Measurements from ENCODE around the gene PIK3C3.

Gene PIK3C3

GRCh38 chr18:41954827-41955613 lies at the start of gene PIK3C3:
PIK3C3 (plus strand) TSS chr18:41955234; CDS start chr18:41955292, 58 bp downstream.
- H3K4me1 Mint-ChIP-seq (ENCODE audit: low read depth): peaks cover 40% of the 10 kb centered on the region
- H3K4me3 Mint-ChIP-seq: peak within 1 kb of the TSS; percentile 100
- peak within 1 kb of the TSS; percentile 99 for H3K27ac Mint-ChIP-seq
- H3K27me3 Mint-ChIP-seq: peaks cover 4% of the 10 kb centered on the region
- peaks cover 12% of the 10 kb centered on the region for H3K36me3 Mint-ChIP-seq
- no peaks in the 10 kb centered on the region for H3K9me3 Mint-ChIP-seq (ENCODE audit: low read depth)

DNA sequence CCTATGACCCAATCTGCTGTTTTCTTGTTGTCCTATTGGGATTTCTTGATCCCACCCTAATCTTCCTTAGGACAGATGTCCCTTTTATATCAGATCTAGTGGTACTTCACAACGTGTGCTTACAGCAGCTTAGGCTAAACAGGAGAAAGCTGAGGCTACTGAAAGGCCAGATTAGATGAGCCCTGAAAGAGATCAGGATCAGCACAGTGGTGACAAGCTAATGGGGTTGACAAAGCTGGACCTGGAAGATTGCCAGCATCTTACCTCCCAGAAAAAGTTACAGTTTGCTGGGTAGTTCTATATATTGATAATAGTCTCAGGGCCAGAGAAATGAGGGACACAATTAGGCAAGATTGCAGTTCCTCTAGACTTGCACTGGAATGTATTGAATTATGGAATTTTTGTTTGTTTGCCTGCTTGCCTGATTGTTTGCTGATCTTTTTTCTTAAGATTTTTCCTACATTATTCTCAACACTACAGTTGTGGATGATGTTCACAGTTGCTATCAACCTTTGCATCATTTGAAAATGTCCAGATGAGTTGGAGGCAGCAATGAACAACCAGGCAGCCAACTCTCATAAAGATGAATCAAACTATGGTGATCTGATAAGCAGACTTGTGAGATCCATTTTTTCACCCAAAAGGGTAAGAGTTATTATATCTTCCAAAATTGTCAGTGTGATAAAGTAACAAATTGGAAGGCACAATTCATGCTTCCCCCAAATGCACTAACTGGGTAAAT lies 49.1 kb upstream of the PIK3C3 start:
- no peaks in the 10 kb centered on the region for H3K27me3 Mint-ChIP-seq
- H3K27ac Mint-ChIP-seq: peak overlapping the region; percentile 8
- peaks cover 14% of the 10 kb centered on the region for H3K4me1 Mint-ChIP-seq (ENCODE audit: low read depth)
- peak overlapping the region; percentile 27 for H3K4me3 Mint-ChIP-seq
- no peaks in the 10 kb centered on the region for H3K9me3 Mint-ChIP-seq (ENCODE audit: low read depth)
- H3K36me3 Mint-ChIP-seq: no peaks in the 10 kb centered on the region

- peak overlapping the region; percentile 78 for H3K27ac Mint-ChIP-seq
- H3K4me3 Mint-ChIP-seq: peak overlapping the region; percentile 27
- H3K9me3 Mint-ChIP-seq (ENCODE audit: low read depth): no peaks in the 10 kb centered on the region
- no peaks in the 10 kb centered on the region for H3K27me3 Mint-ChIP-seq
- no peaks in the 10 kb centered on the region for H3K36me3 Mint-ChIP-seq
- H3K4me1 Mint-ChIP-seq (ENCODE audit: low read depth): peaks cover 14% of the 10 kb centered on the region
Measured at GRCh38 chr18:41906528-41907146, 48.4 kb upstream of the PIK3C3 start.

DNA sequence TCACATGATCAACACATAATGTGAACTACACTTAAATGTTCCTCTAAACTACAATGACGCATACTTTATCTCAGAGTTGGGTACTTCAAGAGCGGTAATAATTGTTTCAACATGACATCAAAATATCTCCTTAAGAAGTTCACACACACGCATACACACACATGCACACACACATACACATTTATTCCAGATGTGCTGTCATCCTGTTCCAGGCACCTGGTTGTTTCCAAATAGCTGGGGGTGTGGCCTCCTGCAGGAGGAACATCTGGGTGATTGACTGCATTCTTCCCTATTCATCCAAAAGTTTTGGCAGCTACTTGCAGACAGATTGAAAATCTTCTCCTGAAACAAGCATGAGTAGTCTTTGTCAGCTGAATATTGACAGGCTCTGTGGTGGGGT lies 37.9 kb upstream of the PIK3C3 start:
- H3K4me3 Mint-ChIP-seq: no peak overlapping the region
- no peaks in the 10 kb centered on the region for H3K9me3 Mint-ChIP-seq (ENCODE audit: low read depth)
- no peaks in the 10 kb centered on the region for H3K36me3 Mint-ChIP-seq
- H3K27me3 Mint-ChIP-seq: peaks cover 10% of the 10 kb centered on the region
- no peaks in the 10 kb centered on the region for H3K4me1 Mint-ChIP-seq (ENCODE audit: low read depth)
- no peak overlapping the region for H3K27ac Mint-ChIP-seq

GRCh38 chr18:41921770-41922169 lies 33.3 kb upstream of the PIK3C3 start:
- Mint-ChIP-seq H3K4me3 (no peak overlapping the region), H3K27me3 (peaks cover 10% of the 10 kb centered on the region), H3K9me3 (ENCODE audit: low read depth) (no peaks in the 10 kb centered on the region), H3K4me1 (ENCODE audit: low read depth) (no peaks in the 10 kb centered on the region), H3K36me3 (no peaks in the 10 kb centered on the region), H3K27ac (no peak overlapping the region)

DNA sequence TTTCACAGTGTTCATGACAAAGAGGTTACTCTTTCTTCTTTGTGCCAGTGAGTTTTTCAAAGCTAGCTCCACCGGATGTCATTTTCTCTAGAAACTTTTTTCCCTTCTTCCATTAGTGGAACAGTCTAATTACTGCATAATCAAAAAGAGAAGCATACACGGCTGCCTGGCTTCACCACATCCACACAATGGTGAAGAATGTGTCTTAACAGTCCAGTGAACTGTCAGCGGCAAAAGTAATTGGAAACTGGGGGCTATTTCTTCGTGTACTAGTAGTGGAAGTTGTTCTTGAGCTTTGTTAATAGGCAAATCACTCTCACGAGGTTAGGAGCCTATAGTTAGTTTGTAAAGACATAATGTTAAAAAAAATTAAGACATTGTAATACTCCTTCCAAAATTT lies 32.9 kb upstream of the PIK3C3 start:
- Mint-ChIP-seq H3K27me3 (peaks cover 10% of the 10 kb centered on the region), H3K27ac (no peak overlapping the region), H3K9me3 (ENCODE audit: low read depth) (no peaks in the 10 kb centered on the region), H3K4me1 (ENCODE audit: low read depth) (no peaks in the 10 kb centered on the region), H3K4me3 (no peak overlapping the region), H3K36me3 (no peaks in the 10 kb centered on the region)

DNA sequence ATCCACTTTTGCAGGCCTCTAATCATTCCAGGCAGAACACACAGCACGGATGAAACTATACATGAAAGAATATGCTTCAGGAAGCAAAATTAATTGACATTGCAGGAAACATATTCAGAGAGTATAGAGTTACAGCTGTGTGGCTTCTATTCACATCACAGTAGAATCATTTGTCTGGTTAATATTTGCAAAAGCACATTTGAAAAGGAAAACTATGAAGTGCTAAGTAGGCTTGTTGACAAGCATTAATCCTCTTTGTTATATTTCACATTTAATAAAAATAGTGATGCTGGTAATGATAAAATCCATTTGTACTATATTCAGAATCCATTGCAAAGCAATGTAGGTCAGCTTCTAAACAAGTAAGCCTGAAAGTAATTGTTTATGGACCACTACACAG lies 32.2 kb upstream of the PIK3C3 start:
- Mint-ChIP-seq H3K4me3 (no peak overlapping the region), H3K27me3 (peaks cover 10% of the 10 kb centered on the region), H3K4me1 (ENCODE audit: low read depth) (no peaks in the 10 kb centered on the region)

GRCh38 chr18:41923446-41923845 lies 31.6 kb upstream of the PIK3C3 start:
- peaks cover 6% of the 10 kb centered on the region for H3K27me3 Mint-ChIP-seq
- no peak overlapping the region for H3K4me3 Mint-ChIP-seq
- H3K36me3 Mint-ChIP-seq: no peaks in the 10 kb centered on the region
- H3K9me3 Mint-ChIP-seq (ENCODE audit: low read depth): no peaks in the 10 kb centered on the region
- no peak overlapping the region for H3K27ac Mint-ChIP-seq
- no peaks in the 10 kb centered on the region for H3K4me1 Mint-ChIP-seq (ENCODE audit: low read depth)

More for the DNA sequence above, 32.2 kb upstream of the PIK3C3 start:
- no peaks in the 10 kb centered on the region for H3K36me3 Mint-ChIP-seq
- no peak overlapping the region for H3K27ac Mint-ChIP-seq
- no peaks in the 10 kb centered on the region for H3K9me3 Mint-ChIP-seq (ENCODE audit: low read depth)

GRCh38 chr18:41928581-41928980 lies 26.5 kb upstream of the PIK3C3 start:
- H3K9me3 Mint-ChIP-seq (ENCODE audit: low read depth): peaks cover 6% of the 10 kb centered on the region
- no peak overlapping the region for H3K27ac Mint-ChIP-seq
- H3K36me3 Mint-ChIP-seq: no peaks in the 10 kb centered on the region
- H3K27me3 Mint-ChIP-seq: no peaks in the 10 kb centered on the region
- no peaks in the 10 kb centered on the region for H3K4me1 Mint-ChIP-seq (ENCODE audit: low read depth)
- no peak overlapping the region for H3K4me3 Mint-ChIP-seq

DNA sequence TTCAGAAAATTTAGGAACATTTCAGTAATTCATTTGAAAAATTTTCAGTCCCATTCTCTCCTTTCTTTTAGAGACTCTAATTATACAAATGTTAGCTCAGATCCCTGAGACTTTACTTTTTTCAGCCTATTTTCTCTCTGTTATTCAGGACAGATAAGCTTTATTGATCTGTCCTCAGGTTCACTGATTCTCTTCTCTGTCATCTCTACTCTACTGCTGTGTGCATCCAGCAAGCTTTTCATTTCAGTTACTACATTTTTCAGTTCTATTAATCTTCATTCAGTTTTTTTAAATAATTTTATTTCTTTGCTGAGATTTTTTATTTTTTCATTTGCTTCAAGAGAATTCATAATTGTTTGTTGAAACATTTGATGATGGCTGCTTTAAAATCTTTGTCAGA lies 22.1 kb upstream of the PIK3C3 start:
- Mint-ChIP-seq H3K9me3 (ENCODE audit: low read depth) (peaks cover 6% of the 10 kb centered on the region), H3K36me3 (no peaks in the 10 kb centered on the region), H3K27me3 (no peaks in the 10 kb centered on the region), H3K27ac (no peak overlapping the region), H3K4me3 (no peak overlapping the region), H3K4me1 (ENCODE audit: low read depth) (peaks cover 7% of the 10 kb centered on the region)

DNA sequence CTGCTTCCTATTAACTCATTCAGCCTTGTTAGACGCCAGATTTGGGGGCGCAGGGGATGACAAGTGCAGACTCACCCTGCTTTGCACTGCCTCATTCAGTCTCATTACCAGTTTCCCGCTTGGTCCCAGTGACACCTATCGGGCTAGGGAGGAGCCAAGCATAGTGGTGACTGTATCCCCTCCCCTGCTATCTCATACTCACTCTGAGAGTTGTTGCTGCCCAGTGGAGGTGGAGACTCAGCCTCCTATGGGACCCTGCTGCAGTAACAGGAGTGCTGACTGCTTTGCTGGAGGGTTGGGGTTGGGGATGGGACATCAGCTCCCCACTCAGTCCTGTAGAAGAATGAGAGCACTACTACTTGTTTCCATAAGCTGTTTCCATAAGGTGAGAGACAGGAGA lies 21.3 kb upstream of the PIK3C3 start:
- peaks cover 6% of the 10 kb centered on the region for H3K9me3 Mint-ChIP-seq (ENCODE audit: low read depth)
- no peak overlapping the region for H3K27ac Mint-ChIP-seq
- H3K36me3 Mint-ChIP-seq: no peaks in the 10 kb centered on the region
- H3K4me1 Mint-ChIP-seq (ENCODE audit: low read depth): peaks cover 7% of the 10 kb centered on the region
- no peak overlapping the region for H3K4me3 Mint-ChIP-seq
- H3K27me3 Mint-ChIP-seq: no peaks in the 10 kb centered on the region

DNA sequence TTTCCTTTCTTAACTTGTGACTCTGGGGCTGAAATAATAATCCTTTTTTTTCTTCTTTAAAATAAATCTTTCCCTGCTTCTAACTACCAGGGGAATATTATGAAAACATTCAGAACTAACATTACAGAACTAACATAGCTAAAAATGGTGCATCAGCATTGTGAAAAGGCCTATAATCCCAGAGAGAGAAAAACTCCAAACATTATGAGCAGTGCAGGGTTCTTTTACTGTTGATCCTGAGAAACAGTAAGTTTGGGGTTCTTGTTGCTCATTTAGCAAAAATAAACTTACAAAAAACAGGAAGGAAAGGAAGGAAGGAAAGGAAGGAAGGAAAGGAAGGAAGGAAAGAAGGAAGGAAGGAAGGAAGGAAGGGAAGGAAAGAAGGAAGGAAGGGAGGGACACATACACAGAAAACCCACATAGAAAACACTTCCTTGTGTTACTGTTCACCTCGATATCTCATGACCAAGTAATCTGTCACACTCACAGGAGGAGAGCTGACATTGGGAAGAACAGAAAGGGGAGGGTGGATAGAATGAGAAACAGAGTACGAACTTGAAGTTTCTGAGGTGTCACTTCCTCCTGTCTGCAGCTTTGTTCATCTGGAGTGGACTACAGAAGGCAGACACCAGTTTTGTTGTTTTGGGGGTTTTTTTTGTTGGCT lies 18.4 kb upstream of the PIK3C3 start:
- H3K9me3 Mint-ChIP-seq (ENCODE audit: low read depth): peaks cover 6% of the 10 kb centered on the region
- H3K36me3 Mint-ChIP-seq: no peaks in the 10 kb centered on the region
- no peak overlapping the region for H3K27ac Mint-ChIP-seq
- peaks cover 7% of the 10 kb centered on the region for H3K4me1 Mint-ChIP-seq (ENCODE audit: low read depth)
- no peak overlapping the region for H3K4me3 Mint-ChIP-seq
- H3K27me3 Mint-ChIP-seq: peaks cover 2% of the 10 kb centered on the region

DNA sequence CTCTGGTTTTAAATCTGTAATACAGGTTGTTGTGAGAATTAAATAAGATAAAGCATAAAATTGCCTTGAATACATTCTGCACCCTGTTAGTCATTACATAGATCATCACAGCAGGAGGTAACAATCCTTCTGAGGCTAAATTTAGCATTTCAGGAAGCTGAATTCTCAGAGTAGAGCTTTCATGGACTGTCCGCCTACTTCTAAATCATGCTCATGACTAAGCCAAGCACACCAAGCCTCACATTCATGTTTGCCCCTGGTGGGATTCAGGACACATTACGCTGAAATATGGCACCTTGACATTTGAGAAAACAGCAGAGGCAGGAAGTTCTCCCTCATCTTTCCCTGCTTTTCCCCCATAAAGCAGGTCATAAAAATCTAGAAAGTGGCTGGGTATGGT lies 16.6 kb upstream of the PIK3C3 start:
- Mint-ChIP-seq H3K4me1 (ENCODE audit: low read depth) (peaks cover 7% of the 10 kb centered on the region), H3K9me3 (ENCODE audit: low read depth) (peaks cover under 1% of the 10 kb centered on the region), H3K4me3 (no peak overlapping the region), H3K27me3 (peaks cover 6% of the 10 kb centered on the region), H3K27ac (no peak overlapping the region), H3K36me3 (no peaks in the 10 kb centered on the region)

- Mint-ChIP-seq H3K27me3 (peaks cover 9% of the 10 kb centered on the region), H3K4me3 (no peak overlapping the region), H3K4me1 (ENCODE audit: low read depth) (peaks cover 7% of the 10 kb centered on the region), H3K27ac (no peak overlapping the region), H3K36me3 (no peaks in the 10 kb centered on the region), H3K9me3 (ENCODE audit: low read depth) (no peaks in the 10 kb centered on the region)
Measured at GRCh38 chr18:41939326-41939725, 15.7 kb upstream of the PIK3C3 start.
